Right lobe of liver (tissue), 4 donors: ENCODE measurements around the gene ADORA1.

Experiments
- CTCF ChIP-seq, 4 donors: fragments of 200-600 bp in 3 of 4; fragments of 450-650 bp in 1 of 4; IDR thresholded peaks; one replicate each; pipeline versions ENCODE4 v1.5.1 to v1.8.0; 2016 to 2022; ENCODE audit warnings: antibody characterized with exemption in 4 of 4, mild to moderate bottlenecking in 2 of 4
- POLR2A ChIP-seq: fragments of 450-650 bp; IDR thresholded peaks from one replicate; pipeline ENCODE4 v1.6.1; 2017; ENCODE audit warnings: antibody characterized with exemption, mild to moderate bottlenecking
- donor health status: DM: no; HTN: no; CAD: no.
- donor health status: DM: no; HTN: no; CAD: no.
- donor health status: DM: no; HTN: yes; CAD: no.

DNA sequence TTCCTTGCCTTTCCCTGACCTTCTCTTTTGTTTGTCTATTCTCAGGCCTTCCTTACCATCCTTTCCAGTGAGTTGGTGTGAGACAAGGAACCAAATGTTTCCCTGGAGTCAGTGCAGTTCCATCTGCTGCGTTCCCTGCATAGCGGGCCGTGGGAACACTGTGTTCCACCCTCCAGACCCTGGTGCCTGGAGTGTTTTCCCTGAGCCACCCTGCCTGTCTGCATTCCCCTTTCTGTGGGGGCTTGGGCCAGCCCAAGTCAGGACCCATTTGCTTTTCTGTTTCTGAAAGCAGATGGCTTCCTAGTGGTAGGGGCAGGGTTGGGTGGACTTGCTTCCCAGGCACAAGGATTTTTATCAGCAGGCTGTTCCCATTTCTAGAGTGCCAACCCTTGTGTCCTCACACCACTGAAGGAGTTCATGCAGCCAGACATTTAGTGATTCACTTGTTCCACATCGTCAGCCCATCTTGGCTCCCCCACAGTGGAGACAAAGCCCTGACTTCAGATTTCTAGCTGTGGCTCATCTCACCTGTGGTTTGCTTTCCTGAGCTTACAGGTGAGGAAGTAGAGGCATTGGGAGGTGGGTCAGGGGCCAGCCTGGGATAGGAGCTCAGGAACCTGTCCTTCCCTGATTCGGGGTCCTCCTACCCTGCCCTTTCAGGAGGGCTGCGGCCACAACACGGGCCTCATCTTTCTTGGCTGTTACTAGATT, 27.6 kb upstream of the ADORA1 start:
- TF ChIP-seq POLR2A (no peak), CTCF (IDR thresholded peaks at IDR 0.05) (no peak)
